Measurements from ENCODE around the gene ASB1.

Gene ASB1

DNA sequence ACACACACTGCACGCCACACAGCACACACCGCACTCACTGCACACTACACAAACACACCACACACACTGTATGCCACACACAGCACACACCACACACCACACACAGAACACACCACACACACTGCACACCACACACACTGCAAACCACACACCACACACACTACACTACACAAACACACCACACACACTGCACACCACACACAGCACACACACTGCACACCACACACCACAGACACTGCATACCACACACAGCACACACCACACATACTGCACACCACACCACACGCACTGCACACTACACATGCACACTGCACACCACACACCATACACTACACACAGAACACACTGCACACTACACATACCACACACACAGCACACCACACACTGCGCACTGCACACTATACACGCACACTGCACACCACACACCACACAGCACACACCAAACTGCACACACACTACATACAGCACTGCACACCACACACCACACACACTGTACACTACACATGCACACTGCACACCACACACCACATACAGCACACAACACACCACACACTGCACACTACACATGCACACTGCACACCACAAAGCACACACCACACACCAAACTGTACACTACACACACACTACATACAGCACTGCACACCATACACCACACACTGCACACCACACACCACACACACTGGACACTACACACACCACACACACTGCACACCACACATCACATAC, 59.6 kb downstream of the ASB1 start:
- H3K4me3 ChIP-seq (ENCODE audit: insufficient read depth, low read length, poor library complexity, severe bottlenecking): no peak overlapping the region
- no peak overlapping the region for H3K9ac ChIP-seq (ENCODE audit: low read length)
- no peaks in the 10 kb centered on the region for H3K27me3 ChIP-seq (ENCODE audit: low read length)
- H3K36me3 ChIP-seq (ENCODE audit: low read length): no peaks in the 10 kb centered on the region
- no peaks in the 10 kb centered on the region for H3F3A ChIP-seq (ENCODE audit: insufficient read depth)
- no peak overlapping the region for H2AFZ ChIP-seq (ENCODE audit: low read depth, low read length, severe bottlenecking)
- no peaks in the 10 kb centered on the region for H3K9me2 ChIP-seq (replicated peaks; ENCODE audit: insufficient read depth, low read length)
- no peaks in the 10 kb centered on the region for H3K79me2 ChIP-seq (ENCODE audit: insufficient read depth, low read length)
- TF ChIP-seq EZH2phosphoT487 (conservative IDR thresholded peaks at IDR 0.05; ENCODE audit: low read length): no peak
- TF ChIP-seq, protein P1, sequence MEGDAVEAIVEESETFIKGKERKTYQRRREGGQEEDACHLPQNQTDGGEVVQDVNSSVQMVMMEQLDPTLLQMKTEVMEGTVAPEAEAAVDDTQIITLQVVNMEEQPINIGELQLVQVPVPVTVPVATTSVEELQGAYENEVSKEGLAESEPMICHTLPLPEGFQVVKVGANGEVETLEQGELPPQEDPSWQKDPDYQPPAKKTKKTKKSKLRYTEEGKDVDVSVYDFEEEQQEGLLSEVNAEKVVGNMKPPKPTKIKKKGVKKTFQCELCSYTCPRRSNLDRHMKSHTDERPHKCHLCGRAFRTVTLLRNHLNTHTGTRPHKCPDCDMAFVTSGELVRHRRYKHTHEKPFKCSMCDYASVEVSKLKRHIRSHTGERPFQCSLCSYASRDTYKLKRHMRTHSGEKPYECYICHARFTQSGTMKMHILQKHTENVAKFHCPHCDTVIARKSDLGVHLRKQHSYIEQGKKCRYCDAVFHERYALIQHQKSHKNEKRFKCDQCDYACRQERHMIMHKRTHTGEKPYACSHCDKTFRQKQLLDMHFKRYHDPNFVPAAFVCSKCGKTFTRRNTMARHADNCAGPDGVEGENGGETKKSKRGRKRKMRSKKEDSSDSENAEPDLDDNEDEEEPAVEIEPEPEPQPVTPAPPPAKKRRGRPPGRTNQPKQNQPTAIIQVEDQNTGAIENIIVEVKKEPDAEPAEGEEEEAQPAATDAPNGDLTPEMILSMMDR (IDR thresholded peaks at IDR 0.05; ENCODE audit: insufficient read depth, low read length, poor library complexity, severe bottlenecking): no peak
- H4K20me1 ChIP-seq (ENCODE audit: low read depth, low read length): no peaks in the 10 kb centered on the region
- H3K27ac ChIP-seq (ENCODE audit: low read depth, low read length): no peak overlapping the region
- peaks cover 7% of the 10 kb centered on the region for H3K9me3 ChIP-seq (ENCODE audit: insufficient read depth, low read length)
- no peak overlapping the region for H3K4me2 ChIP-seq (ENCODE audit: low read depth, low read length, poor library complexity, severe bottlenecking)

DNA sequence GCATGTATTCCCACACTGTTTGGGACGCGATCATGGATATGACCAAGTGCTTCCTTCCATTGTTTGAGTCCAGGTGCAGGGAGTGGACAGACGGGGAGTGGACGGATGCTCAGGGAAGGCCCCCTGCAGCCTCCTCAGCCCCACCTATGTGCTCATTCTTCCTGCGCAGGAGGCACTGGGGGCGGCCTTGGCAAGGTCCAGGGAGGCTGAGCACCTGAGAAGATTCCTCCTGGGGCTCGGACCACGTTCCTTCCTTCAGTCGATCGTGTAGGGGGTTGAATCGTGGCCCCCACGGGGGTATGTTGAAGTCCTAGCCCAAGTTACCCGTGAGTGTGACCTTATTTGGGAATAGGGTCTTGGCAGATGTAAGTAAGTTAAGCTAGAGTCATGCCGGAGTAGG, 60.4 kb downstream of the ASB1 start:
- Histone ChIP-seq H3K36me3 (ENCODE audit: low read length) (no peaks in the 10 kb centered on the region), H3K79me2 (ENCODE audit: insufficient read depth, low read length) (no peaks in the 10 kb centered on the region), H3F3A (ENCODE audit: insufficient read depth) (no peaks in the 10 kb centered on the region), H3K9me2 (replicated peaks; ENCODE audit: insufficient read depth, low read length) (no peaks in the 10 kb centered on the region), H3K27me3 (ENCODE audit: low read length) (no peaks in the 10 kb centered on the region), H3K27ac (ENCODE audit: low read depth, low read length) (no peak overlapping the region), H3K9me3 (ENCODE audit: insufficient read depth, low read length) (peaks cover 7% of the 10 kb centered on the region), H3K4me2 (ENCODE audit: low read depth, low read length, poor library complexity, severe bottlenecking) (no peak overlapping the region), H3K4me3 (ENCODE audit: insufficient read depth, low read length, poor library complexity, severe bottlenecking) (no peak overlapping the region), H2AFZ (ENCODE audit: low read depth, low read length, severe bottlenecking) (no peak overlapping the region), H4K20me1 (ENCODE audit: low read depth, low read length) (no peaks in the 10 kb centered on the region), H3K9ac (ENCODE audit: low read length) (no peak overlapping the region)
- TF ChIP-seq, protein P1 (IDR thresholded peaks at IDR 0.05; ENCODE audit: insufficient read depth, low read length, poor library complexity, severe bottlenecking): no peak
- TF ChIP-seq EZH2phosphoT487 (conservative IDR thresholded peaks at IDR 0.05; ENCODE audit: low read length): no peak

DNA sequence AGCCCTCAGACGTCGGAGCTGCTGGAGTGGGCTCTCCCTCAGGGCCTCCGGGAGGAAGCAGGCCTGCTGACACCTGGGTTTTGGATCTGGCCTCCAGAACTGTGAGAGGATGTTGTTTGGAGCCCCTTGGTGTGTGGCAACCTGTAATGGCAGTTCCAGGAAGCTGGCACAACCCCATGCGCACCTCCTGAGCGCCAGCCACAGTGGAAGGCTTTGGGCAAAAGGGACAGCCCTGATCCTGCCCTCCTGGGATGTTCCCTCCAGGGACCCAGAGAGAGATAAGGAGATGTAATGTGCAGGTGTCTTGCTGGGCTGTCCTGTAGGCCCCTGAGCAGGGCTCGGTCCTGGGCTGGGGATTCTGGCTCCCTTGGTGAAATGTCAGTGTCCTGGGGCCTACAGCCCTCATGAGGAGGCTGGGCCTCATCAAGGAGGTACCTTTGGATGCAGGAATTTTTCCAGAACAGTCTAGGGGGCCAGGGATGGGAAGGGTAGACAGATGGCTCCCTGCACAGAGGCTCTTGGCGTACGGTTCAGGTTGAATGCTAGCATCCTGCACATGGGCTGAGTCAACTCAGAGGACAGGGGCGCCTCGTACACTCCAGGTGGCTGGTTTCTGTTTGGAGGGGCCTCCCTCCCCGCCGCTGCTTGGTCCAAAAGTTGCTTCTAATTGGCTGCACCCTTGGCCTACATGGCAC, 61.1 kb downstream of the ASB1 start:
- Histone ChIP-seq H3K36me3 (ENCODE audit: low read length) (no peaks in the 10 kb centered on the region), H3K4me2 (ENCODE audit: low read depth, low read length, poor library complexity, severe bottlenecking) (no peak overlapping the region), H3K9ac (ENCODE audit: low read length) (no peak overlapping the region), H3K9me3 (ENCODE audit: insufficient read depth, low read length) (peaks cover 7% of the 10 kb centered on the region), H4K20me1 (ENCODE audit: low read depth, low read length) (no peaks in the 10 kb centered on the region), H3K79me2 (ENCODE audit: insufficient read depth, low read length) (no peaks in the 10 kb centered on the region), H3K9me2 (replicated peaks; ENCODE audit: insufficient read depth, low read length) (no peaks in the 10 kb centered on the region), H3K4me3 (ENCODE audit: insufficient read depth, low read length, poor library complexity, severe bottlenecking) (no peak overlapping the region), H2AFZ (ENCODE audit: low read depth, low read length, severe bottlenecking) (no peak overlapping the region), H3K27ac (ENCODE audit: low read depth, low read length) (no peak overlapping the region), H3K27me3 (ENCODE audit: low read length) (no peaks in the 10 kb centered on the region), H3F3A (ENCODE audit: insufficient read depth) (no peaks in the 10 kb centered on the region)
- TF ChIP-seq, protein P1 (IDR thresholded peaks at IDR 0.05; ENCODE audit: insufficient read depth, low read length, poor library complexity, severe bottlenecking): no peak
- TF ChIP-seq EZH2phosphoT487 (conservative IDR thresholded peaks at IDR 0.05; ENCODE audit: low read length): no peak

All from SU-DHL-6 (cell line).